ENCODE data around the gene CFDP1. TPM values are rescaled to one million over a fixed set of nuclear protein-coding genes. Genes with fewer than 3 reads are reported as not detected.

CFDP1 gene
- total and polyA plus RNA-seq, 4 donors: 44.8 to 105 (median 64.1) TPM

DNA sequence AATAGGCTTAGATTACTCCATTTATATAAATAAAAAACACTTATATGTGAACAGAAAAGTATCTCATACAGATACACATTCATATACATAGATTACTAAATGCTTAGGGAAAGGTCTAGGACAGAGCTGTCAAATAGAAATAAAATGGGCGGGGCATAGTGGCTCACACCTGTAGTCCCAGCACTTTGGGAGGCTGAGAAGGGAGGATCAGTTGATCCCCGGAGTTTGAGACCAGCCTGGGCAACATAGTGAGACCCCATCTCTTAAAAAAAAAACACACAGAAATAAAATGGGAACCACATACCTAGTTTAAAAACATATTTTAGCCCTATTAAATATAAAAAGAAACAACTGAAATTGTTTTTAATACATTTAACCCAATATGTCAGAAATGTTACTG lies 58.9 kb downstream of the CFDP1 start:
- Histone ChIP-seq H3K4me3 (no peak overlapping the region), H3K27ac (ENCODE audit: low read depth in 1 of 2, low read length in 1 of 2) (no peak overlapping the region), H3K9ac (ENCODE audit: insufficient read depth in 1 of 2, low read length in 2 of 2) (no peak overlapping the region), H3K27me3 (ENCODE audit: control insufficient read depth in 3 of 3, insufficient read depth in 3 of 3, low read length in 2 of 3) (no peaks in the 10 kb centered on the region), H3K36me3 (ENCODE audit: control insufficient read depth in 4 of 4, insufficient read depth in 4 of 4, low read length in 4 of 4) (peaks cover 0 to 6% (median 2%) of the 10 kb centered on the region in 4 donors), H3K4me1 (ENCODE audit: control insufficient read depth in 5 of 5, insufficient read depth in 5 of 5, low read length in 5 of 5) (peaks cover 0 to 11% (median 0%) of the 10 kb centered on the region in 5 donors), H3K9me3 (ENCODE audit: control insufficient read depth in 4 of 4, insufficient read depth in 3 of 4, low read length in 3 of 4) (no peaks in the 10 kb centered on the region)
- DNase-seq (no peak), ATAC-seq (ENCODE audit: insufficient read depth, low FRiP score) (no peak)
- no peak for TF ChIP-seq CTCF (IDR thresholded peaks at IDR 0.05; ENCODE audit: control extremely low read depth, extremely low read depth)
- WGBS, 2 donors: 99 to 100% methylated on average over 2 of the region's 2 CpGs

- DNase-seq: no peak
- ATAC-seq (ENCODE audit: insufficient read depth, low FRiP score): no peak
- no peaks in the 10 kb centered on the region for H3K9me3 ChIP-seq (ENCODE audit: control insufficient read depth in 4 of 4, insufficient read depth in 3 of 4, low read length in 3 of 4)
- TF ChIP-seq CTCF (IDR thresholded peaks at IDR 0.05; ENCODE audit: control extremely low read depth, extremely low read depth): no peak
- H3K4me3 ChIP-seq: no peak overlapping the region
- H3K4me1 ChIP-seq (ENCODE audit: control insufficient read depth in 5 of 5, insufficient read depth in 5 of 5, low read length in 5 of 5): peaks cover 0 to 6% (median 0%) of the 10 kb centered on the region in 5 donors
- H3K27me3 ChIP-seq (ENCODE audit: control insufficient read depth in 3 of 3, insufficient read depth in 3 of 3, low read length in 2 of 3): no peaks in the 10 kb centered on the region
- 81 to 88% methylated on average over 3 of the region's 3 CpGs for WGBS, 2 donors
- peaks cover 0 to 1% (median 0%) of the 10 kb centered on the region in 4 donors for H3K36me3 ChIP-seq (ENCODE audit: control insufficient read depth in 4 of 4, insufficient read depth in 4 of 4, low read length in 4 of 4)
- H3K27ac ChIP-seq (ENCODE audit: low read depth in 1 of 2, low read length in 1 of 2): no peak overlapping the region
- H3K9ac ChIP-seq (ENCODE audit: insufficient read depth in 1 of 2, low read length in 2 of 2): no peak overlapping the region
Observed at GRCh38 chr16:75372236-75372856, 61.0 kb downstream of the CFDP1 start.

- H3K4me1 ChIP-seq (ENCODE audit: control insufficient read depth in 5 of 5, insufficient read depth in 5 of 5, low read length in 5 of 5): peaks cover 0 to 6% (median 0%) of the 10 kb centered on the region in 5 donors
- WGBS, 2 donors: 86 to 90% methylated on average over 3 of the region's 3 CpGs
- H3K27me3 ChIP-seq (ENCODE audit: control insufficient read depth in 3 of 3, insufficient read depth in 3 of 3, low read length in 2 of 3): no peaks in the 10 kb centered on the region
- H3K36me3 ChIP-seq (ENCODE audit: control insufficient read depth in 4 of 4, insufficient read depth in 4 of 4, low read length in 4 of 4): peaks cover 0 to 1% (median 0%) of the 10 kb centered on the region in 4 donors
- H3K4me3 ChIP-seq: no peak overlapping the region
- no peak overlapping the region for H3K9ac ChIP-seq (ENCODE audit: insufficient read depth in 1 of 2, low read length in 2 of 2)
- no peaks in the 10 kb centered on the region for H3K9me3 ChIP-seq (ENCODE audit: control insufficient read depth in 4 of 4, insufficient read depth in 3 of 4, low read length in 3 of 4)
- no peak for TF ChIP-seq CTCF (IDR thresholded peaks at IDR 0.05; ENCODE audit: control extremely low read depth, extremely low read depth)
- H3K27ac ChIP-seq (ENCODE audit: low read depth in 1 of 2, low read length in 1 of 2): no peak overlapping the region
- no peak for DNase-seq
- ATAC-seq (ENCODE audit: insufficient read depth, low FRiP score): no peak
Observed at GRCh38 chr16:75371171-75371570, 62.1 kb downstream of the CFDP1 start.
